ENCODE results near the gene SNUPN.
A peak's percentile ranks its signal among the peaks of the same experiment; 100 is the strongest.

DNA sequence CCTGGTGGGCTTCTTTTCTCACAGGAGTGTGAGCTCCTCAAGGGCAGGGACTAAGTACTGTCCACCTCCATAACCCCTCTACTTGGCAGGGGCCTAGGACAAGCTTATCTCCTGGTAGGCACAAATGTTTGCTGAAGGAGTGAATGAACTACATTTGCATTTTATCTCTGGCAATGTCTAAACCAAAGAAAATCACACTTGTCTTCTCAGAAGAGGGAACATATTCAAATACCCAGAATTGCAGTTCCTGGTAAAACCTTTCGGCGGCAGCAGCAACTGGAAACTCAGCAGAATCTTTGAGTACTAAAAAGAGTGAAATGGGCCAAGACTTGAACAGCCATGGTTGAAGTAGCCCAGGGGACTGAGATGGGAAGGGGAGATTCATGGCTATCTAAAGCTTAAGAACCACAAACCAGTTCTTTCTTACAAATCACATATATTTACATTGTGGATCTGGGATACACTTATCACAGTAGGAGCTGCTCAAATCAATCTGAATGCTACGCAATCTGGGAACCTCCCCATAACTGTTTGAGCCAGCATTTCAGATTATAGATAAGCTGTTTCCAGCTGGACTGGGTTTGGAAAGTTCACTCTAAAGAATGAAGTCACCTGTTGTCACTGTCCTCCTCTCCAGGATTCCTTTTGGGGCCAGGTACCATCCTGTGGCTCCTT lies 27.7 kb downstream of the SNUPN start:
- no peak for TF ChIP-seq ELF1 (IDR thresholded peaks at IDR 0.05)
- TF ChIP-seq, protein P1, sequence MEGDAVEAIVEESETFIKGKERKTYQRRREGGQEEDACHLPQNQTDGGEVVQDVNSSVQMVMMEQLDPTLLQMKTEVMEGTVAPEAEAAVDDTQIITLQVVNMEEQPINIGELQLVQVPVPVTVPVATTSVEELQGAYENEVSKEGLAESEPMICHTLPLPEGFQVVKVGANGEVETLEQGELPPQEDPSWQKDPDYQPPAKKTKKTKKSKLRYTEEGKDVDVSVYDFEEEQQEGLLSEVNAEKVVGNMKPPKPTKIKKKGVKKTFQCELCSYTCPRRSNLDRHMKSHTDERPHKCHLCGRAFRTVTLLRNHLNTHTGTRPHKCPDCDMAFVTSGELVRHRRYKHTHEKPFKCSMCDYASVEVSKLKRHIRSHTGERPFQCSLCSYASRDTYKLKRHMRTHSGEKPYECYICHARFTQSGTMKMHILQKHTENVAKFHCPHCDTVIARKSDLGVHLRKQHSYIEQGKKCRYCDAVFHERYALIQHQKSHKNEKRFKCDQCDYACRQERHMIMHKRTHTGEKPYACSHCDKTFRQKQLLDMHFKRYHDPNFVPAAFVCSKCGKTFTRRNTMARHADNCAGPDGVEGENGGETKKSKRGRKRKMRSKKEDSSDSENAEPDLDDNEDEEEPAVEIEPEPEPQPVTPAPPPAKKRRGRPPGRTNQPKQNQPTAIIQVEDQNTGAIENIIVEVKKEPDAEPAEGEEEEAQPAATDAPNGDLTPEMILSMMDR (IDR thresholded peaks at IDR 0.05), result peak; percentile 50
- no peak for TF ChIP-seq POLR2AphosphoS5 (IDR thresholded peaks at IDR 0.05; ENCODE audit: low read depth, low read length)
- TF ChIP-seq RAD21 (IDR thresholded peaks at IDR 0.05; ENCODE audit: low read length), result 0 out of 2 replicates have a peak, but pooled peaks have one; percentile 26
- TF ChIP-seq TCF12 (IDR thresholded peaks at IDR 0.05), result no peak

All from SK-N-SH (cell line).